Activated B cell treated with CpG ODN at 0.5 μM for 24 hours (primary cell): Measurements from ENCODE around the gene TSSK6. TPM values are rescaled to one million over a fixed set of nuclear protein-coding genes. Genes with fewer than 3 reads are reported as not detected.
A peak's percentile ranks its signal among the peaks of the same experiment; 100 is the strongest.

Experiments used
- ATAC-seq: fragments of 200-7000 bp; cut with Tn5 transposase; one replicate; pipeline ENCODE4 v1.10.0; 2021; ENCODE audit warnings: low read depth, mild to moderate bottlenecking, moderate library complexity
- CTCF ChIA-PET: fragments of 350-600 bp; sonication (Branson Sonifier 250); formaldehyde crosslinking; loops from one replicate; lab custom pipeline; 2021; ENCODE audit warnings: antibody characterized with exemption; lab: Charles Lee
- POLR2A ChIA-PET: fragments of 350-600 bp; sonication (Branson Sonifier 250); formaldehyde crosslinking; loops from one replicate; lab custom pipeline; 2021; ENCODE audit warnings: antibody characterized with exemption; lab: Charles Lee
- DNase-seq: peaks from one replicate; pipeline ENCODE4 v3.0.0; 2022
- H3K27ac Mint-ChIP-seq: one replicate; pipeline ENCODE4 v1.8.0; 2020; ENCODE audit warnings: mixed read lengths
- H3K27me3 Mint-ChIP-seq: one replicate; pipeline ENCODE4 v1.8.0; 2021; ENCODE audit warnings: mixed read lengths
- H3K36me3 Mint-ChIP-seq: one replicate; pipeline ENCODE4 v1.8.0; 2021; ENCODE audit warnings: low read depth, mixed read lengths
- H3K4me1 Mint-ChIP-seq: one replicate; pipeline ENCODE4 v1.8.0; 2021; ENCODE audit warnings: mixed read lengths
- H3K4me3 Mint-ChIP-seq: one replicate; pipeline ENCODE4 v1.8.0; 2020; ENCODE audit warnings: mild to moderate bottlenecking, mixed read lengths
- H3K9me3 Mint-ChIP-seq: one replicate; pipeline ENCODE4 v1.8.0; 2020; ENCODE audit warnings: mixed read lengths
- CTCF ChIP-seq: fragments of 200-600 bp; IDR thresholded peaks from one replicate; pipeline ENCODE4 v1.8.0; 2022; ENCODE audit warnings: antibody characterized with exemption, mild to moderate bottlenecking
- intact Hi-C: fragments of 100-400 bp; cut with micrococcal nuclease; formaldehyde crosslinking; loops from one replicate; pipeline ENCODE4 v1.15.1; 2024
- total RNA-seq: library from RNA; stranded (reverse); gene quantifications from 2 replicates; pipeline ENCODE4 v1.2.3, GENCODE V29; 2022

The TSSK6 gene
- total RNA-seq, 1 donor from 2014 or later = 4.3 TPM

GRCh38 chr19:19468424-19469050 is 46.8 kb downstream of the TSSK6 start:
- Mint-ChIP-seq H3K4me1 (peaks cover 54% of the 10 kb centered on the region), H3K27me3 (no peaks in the 10 kb centered on the region), H3K4me3 (no peak overlapping the region), H3K36me3 (peaks cover 58% of the 10 kb centered on the region), H3K27ac (no peak overlapping the region), H3K9me3 (peaks cover 16% of the 10 kb centered on the region)
- ATAC-seq = no peak
- intact Hi-C loops = no loop called here
- no peak for TF ChIP-seq CTCF
- CTCF ChIA-PET = no interaction called here
- DNase-seq = no peak
- POLR2A ChIA-PET = interaction anchor here (0.6 kb wide), 1 partner anchor 793 kb away, joined by 3 read pairs; no protein-coding TSS in a partner anchor

GRCh38 chr19:19466201-19466600 is 49.1 kb downstream of the TSSK6 start:
- TF ChIP-seq CTCF = no peak
- no peak for DNase-seq
- peaks cover 48% of the 10 kb centered on the region for H3K36me3 Mint-ChIP-seq
- H3K4me1 Mint-ChIP-seq = peaks cover 51% of the 10 kb centered on the region
- ATAC-seq = no peak
- no peaks in the 10 kb centered on the region for H3K27me3 Mint-ChIP-seq
- peak overlapping the region; percentile 20 for H3K27ac Mint-ChIP-seq
- POLR2A ChIA-PET = interaction anchor here (0.6 kb wide), 1 partner anchor 22 kb away, joined by 7 read pairs; no protein-coding TSS in a partner anchor
- CTCF ChIA-PET = no interaction called here
- H3K4me3 Mint-ChIP-seq = no peak overlapping the region
- peaks cover 16% of the 10 kb centered on the region for H3K9me3 Mint-ChIP-seq
- intact Hi-C loops = no loop called here

GRCh38 chr19:19465436-19466070 is 49.8 kb downstream of the TSSK6 start:
- Mint-ChIP-seq H3K36me3 (peaks cover 47% of the 10 kb centered on the region), H3K27ac (no peak overlapping the region), H3K4me1 (peaks cover 51% of the 10 kb centered on the region), H3K9me3 (peaks cover 16% of the 10 kb centered on the region), H3K4me3 (no peak overlapping the region), H3K27me3 (no peaks in the 10 kb centered on the region)
- TF ChIP-seq CTCF = no peak
- intact Hi-C loops = no loop called here
- ATAC-seq = no peak
- DNase-seq = no peak
- ChIA-PET POLR2A (interaction anchor here (0.6 kb wide), 1 partner anchor 21 kb away, joined by 7 read pairs; no protein-coding TSS in a partner anchor), CTCF (no interaction called here)

- Mint-ChIP-seq H3K27me3 (no peaks in the 10 kb centered on the region), H3K27ac (no peak overlapping the region), H3K4me3 (no peak overlapping the region), H3K36me3 (peaks cover 47% of the 10 kb centered on the region), H3K9me3 (peaks cover 16% of the 10 kb centered on the region), H3K4me1 (peaks cover 55% of the 10 kb centered on the region)
- ChIA-PET CTCF (no interaction called here), POLR2A (no interaction called here)
- DNase-seq = no peak
- no peak for TF ChIP-seq CTCF
- intact Hi-C loops = no loop called here
- ATAC-seq = no peak
Observed at GRCh38 chr19:19464339-19465098, 50.8 kb downstream of the TSSK6 start.

Other genes starting within 250 kb of the TSSK6 start
- gene TM6SF2, start 242.2 kb downstream of the TSSK6 start, total RNA-seq = not detected in 2 replicates
- 68.6 and 73.0 TPM in 2 replicates for gene SUGP1, start 195.0 kb downstream of the TSSK6 start, total RNA-seq
- 107 and 126 TPM in 2 replicates for gene MAU2, start 194.7 kb downstream of the TSSK6 start, total RNA-seq
- gene GATAD2A, start 109.9 kb downstream of the TSSK6 start, total RNA-seq = 116 and 126 TPM in 2 replicates
- 294 and 317 TPM in 2 replicates for gene NDUFA13, start 677 bp upstream of the TSSK6 start, total RNA-seq
- gene YJEFN3, start 13.4 kb upstream of the TSSK6 start, total RNA-seq = 7.8 and 9.1 TPM in 2 replicates
- gene CILP2, start 22.7 kb upstream of the TSSK6 start, total RNA-seq = 0.27 and 0.29 TPM in 2 replicates
- gene PBX4, start 103.1 kb upstream of the TSSK6 start, total RNA-seq = 19.4 and 21.8 TPM in 2 replicates
- gene LPAR2, start 112.7 kb upstream of the TSSK6 start, total RNA-seq = 29.0 and 33.7 TPM in 2 replicates
- gene GMIP, start 128.1 kb upstream of the TSSK6 start, total RNA-seq = 129 and 130 TPM in 2 replicates
- gene ATP13A1, start 148.1 kb upstream of the TSSK6 start, total RNA-seq = 125 and 135 TPM in 2 replicates
- 45.6 and 52.6 TPM in 2 replicates for gene ZNF101, start 153.3 kb upstream of the TSSK6 start, total RNA-seq
- gene ZNF14, start 217.6 kb upstream of the TSSK6 start, total RNA-seq = 11.8 and 13.4 TPM in 2 replicates